Peyer's patch (tissue), 4 donors: ENCODE measurements around the gene GNAZ. TPM values are rescaled to one million over a fixed set of nuclear protein-coding genes. Genes with fewer than 3 reads are reported as not detected.

Experiments used
- DNase-seq, 3 donors: peaks; one replicate each; pipeline ENCODE4 v3.0.0-alpha.2; 2017 to 2019
- H3K27ac ChIP-seq, 4 donors: fragments of 200-600 bp; sonication (generic); one replicate each; pipeline ENCODE4 v1.5.1; 2016 to 2019
- H3K27me3 ChIP-seq, 2 donors: fragments of 200-600 bp; sonication (generic); one replicate each; pipeline ENCODE4 v1.5.1; 2019
- H3K36me3 ChIP-seq, 3 donors: fragments of 200-600 bp; sonication (generic); one replicate each; pipeline ENCODE4 v1.5.1; 2016 to 2019
- H3K4me1 ChIP-seq, 4 donors: fragments of 200-600 bp; sonication (generic); one replicate each; pipeline ENCODE4 v1.5.1; 2016 to 2019
- H3K4me3 ChIP-seq, 4 donors: fragments of 200-600 bp; sonication (generic); 1 replicate in 3 of 4; 2 replicates in 1 of 4; pipeline ENCODE4 v1.5.1; 2016 to 2019; ENCODE audit warnings: mild to moderate bottlenecking in 1 of 4
- H3K9me3 ChIP-seq, 4 donors: fragments of 200-600 bp; sonication (generic); one replicate each; pipeline ENCODE4 v1.5.1; 2016 to 2019; ENCODE audit warnings: mild to moderate bottlenecking in 1 of 4
- CTCF ChIP-seq, 6 experiments: fragments of 450-650 bp in 4 of 6; fragments of 200-600 bp in 2 of 6; sonication (generic) in 1 of 6; IDR thresholded peaks; one replicate each; pipeline ENCODE4 v1.5.1; 2017 to 2019; ENCODE audit warnings: antibody characterized with exemption in 6 of 6, mild to moderate bottlenecking in 3 of 6, moderate library complexity in 1 of 6
- POLR2A ChIP-seq, 2 donors: fragments of 450-650 bp; IDR thresholded peaks; one replicate each; pipeline ENCODE4 v1.5.1; 2017; ENCODE audit warnings: antibody characterized with exemption in 2 of 2, mild to moderate bottlenecking in 2 of 2, moderate library complexity in 2 of 2
- total RNA-seq, 4 donors: library from RNA; depleted of rRNA; stranded (reverse); fragments of >200 nt; gene quantifications; one replicate each; pipeline ENCODE4 v1.1.0, GENCODE V29; 2016

GNAZ gene
- total RNA-seq, 4 donors from 2014 or later: 0.35 to 3.5 (median 1.9) TPM

GRCh38 chr22:23117275-23117674 is 47.0 kb downstream of the GNAZ start:
- Histone ChIP-seq H3K36me3 (no peaks in the 10 kb centered on the region), H3K27ac (no peak overlapping the region), H3K27me3 (no peaks in the 10 kb centered on the region), H3K4me1 (no peaks in the 10 kb centered on the region), H3K4me3 (no peak overlapping the region), H3K9me3 (no peaks in the 10 kb centered on the region)
- no peak for DNase-seq
- TF ChIP-seq POLR2A (IDR thresholded peaks at IDR 0.05) (no peak), CTCF (IDR thresholded peaks at IDR 0.05) (no peak)

- H3K27ac ChIP-seq: no peak overlapping the region
- no peaks in the 10 kb centered on the region for H3K27me3 ChIP-seq
- H3K36me3 ChIP-seq: no peaks in the 10 kb centered on the region
- no peak for DNase-seq
- no peak overlapping the region for H3K4me3 ChIP-seq
- no peaks in the 10 kb centered on the region for H3K4me1 ChIP-seq
- TF ChIP-seq POLR2A (IDR thresholded peaks at IDR 0.05) (no peak), CTCF (IDR thresholded peaks at IDR 0.05) (no peak)
- no peaks in the 10 kb centered on the region for H3K9me3 ChIP-seq
Measured at GRCh38 chr22:23117891-23118646, 47.8 kb downstream of the GNAZ start.

DNA sequence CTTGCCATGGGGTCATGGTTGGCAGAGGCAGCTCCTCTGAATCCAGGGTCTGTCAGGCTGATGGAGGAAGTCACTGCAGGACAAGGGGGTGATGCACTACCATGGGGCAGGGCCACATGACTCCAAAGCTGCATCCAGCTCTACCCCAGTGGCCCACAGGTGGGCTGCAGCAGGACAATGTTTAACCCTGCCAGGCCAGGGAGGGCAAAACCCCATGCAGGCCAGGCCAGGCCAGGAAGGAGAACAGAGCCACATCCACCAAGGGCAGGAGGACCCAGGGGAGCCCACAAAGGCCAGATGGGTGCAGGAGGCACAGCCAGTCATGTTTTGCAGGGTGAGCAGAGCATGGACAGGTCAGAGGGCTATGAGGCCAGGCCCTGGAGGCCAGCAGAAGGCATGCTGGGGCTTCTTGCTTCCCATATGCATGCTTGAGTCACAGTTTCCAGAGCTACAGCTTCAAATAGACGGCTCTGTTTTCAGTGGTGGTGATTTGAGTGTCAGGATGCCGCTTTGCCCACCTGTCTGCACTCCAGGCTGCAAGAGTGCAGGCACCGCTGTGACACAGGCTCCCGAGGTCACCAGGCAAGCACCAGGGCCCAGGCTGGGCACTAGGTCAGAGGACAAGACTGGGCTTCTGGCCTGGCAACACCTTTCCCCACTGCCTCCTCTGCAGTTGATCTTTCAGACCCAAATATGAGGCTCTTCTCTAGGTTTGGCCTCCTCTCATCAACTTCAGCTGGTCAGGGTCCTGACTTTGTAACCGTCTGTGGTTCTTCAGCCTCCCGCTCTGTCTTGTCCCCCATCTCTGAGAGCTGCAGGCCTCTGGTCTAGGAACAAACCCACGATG is 48.6 kb downstream of the GNAZ start:
- H3K4me3 ChIP-seq: no peak overlapping the region
- no peaks in the 10 kb centered on the region for H3K4me1 ChIP-seq
- no peaks in the 10 kb centered on the region for H3K36me3 ChIP-seq
- H3K27me3 ChIP-seq: no peaks in the 10 kb centered on the region
- no peak overlapping the region for H3K27ac ChIP-seq
- no peaks in the 10 kb centered on the region for H3K9me3 ChIP-seq
- DNase-seq: no peak
- TF ChIP-seq CTCF (IDR thresholded peaks at IDR 0.05): no peak
- TF ChIP-seq POLR2A (IDR thresholded peaks at IDR 0.05): no peak

DNA sequence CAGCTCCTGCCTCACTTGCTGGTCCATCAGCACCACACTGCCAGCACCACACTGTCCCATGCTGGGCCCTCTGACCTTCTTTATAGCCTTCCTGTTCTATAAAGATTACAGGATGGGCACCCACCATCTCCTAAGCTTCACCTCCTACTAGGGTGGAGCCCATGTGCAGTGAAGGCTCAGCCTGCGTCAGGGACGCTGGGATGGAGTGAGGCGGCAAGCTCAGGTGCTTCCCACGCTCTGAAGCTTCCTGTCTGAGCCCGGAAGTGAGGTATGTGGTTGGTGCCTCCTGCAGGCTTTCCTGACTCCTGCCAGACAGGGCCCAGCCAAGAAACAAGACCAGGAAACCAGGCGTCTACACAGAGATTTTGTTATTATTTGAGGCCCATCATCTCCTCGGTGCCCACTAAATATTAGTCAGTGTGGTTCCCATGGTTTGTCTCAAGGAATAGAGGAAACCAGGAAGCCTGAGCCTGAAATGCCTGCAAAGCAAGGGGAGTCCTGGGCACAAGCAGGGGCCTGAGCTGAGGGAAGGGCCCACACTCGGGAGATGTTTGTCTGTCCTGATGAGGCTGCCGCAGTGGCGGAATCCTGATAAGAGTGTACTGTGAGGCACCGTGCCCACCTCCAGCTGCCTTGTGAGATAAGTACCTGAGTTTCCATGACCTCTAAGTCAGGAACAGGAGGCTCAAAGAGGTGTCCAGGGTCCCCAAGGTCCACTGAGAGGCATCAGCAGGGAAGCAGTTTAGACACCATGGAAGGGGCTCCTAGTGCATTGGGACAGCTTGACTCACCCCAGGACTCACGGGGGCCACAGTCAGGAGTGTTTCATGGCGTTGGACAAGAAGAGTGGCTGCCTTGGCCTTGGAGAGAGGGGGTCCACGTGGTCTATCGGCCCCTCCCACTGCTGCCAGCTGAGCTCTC is 49.4 kb downstream of the GNAZ start:
- H3K9me3 ChIP-seq: no peaks in the 10 kb centered on the region
- H3K4me1 ChIP-seq: no peaks in the 10 kb centered on the region
- H3K27ac ChIP-seq: no peak overlapping the region
- no peaks in the 10 kb centered on the region for H3K27me3 ChIP-seq
- no peak overlapping the region for H3K4me3 ChIP-seq
- no peaks in the 10 kb centered on the region for H3K36me3 ChIP-seq
- peak in 2 of 3 donors; percentile 43 to 60 for DNase-seq
- TF ChIP-seq POLR2A (IDR thresholded peaks at IDR 0.05) (no peak), CTCF (IDR thresholded peaks at IDR 0.05) (no peak)

DNA sequence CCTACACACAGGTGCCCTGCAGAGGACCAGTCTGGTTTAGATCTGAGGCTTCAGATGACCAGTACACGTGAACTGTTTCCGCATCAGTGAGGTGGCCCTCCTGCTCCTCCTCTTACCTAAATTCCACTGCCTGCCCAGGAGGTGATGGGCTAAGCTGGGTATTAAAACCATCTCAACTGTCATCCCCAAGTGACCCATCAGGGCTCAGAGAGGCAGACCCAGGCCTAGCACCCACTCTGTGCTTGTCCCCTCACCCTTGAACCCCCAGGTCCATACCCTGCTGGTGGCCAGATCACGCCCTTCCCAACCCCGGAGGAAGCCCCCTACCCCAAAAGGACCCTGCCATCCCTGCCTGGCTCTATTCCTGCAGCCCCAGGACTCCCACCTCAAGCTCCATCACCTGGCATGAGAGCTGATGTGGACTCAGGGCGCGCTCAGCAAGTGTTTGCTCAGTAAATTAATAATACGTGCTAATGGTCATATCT is 50.1 kb downstream of the GNAZ start:
- Histone ChIP-seq H3K27ac (no peak overlapping the region), H3K27me3 (no peaks in the 10 kb centered on the region), H3K4me1 (no peaks in the 10 kb centered on the region), H3K36me3 (no peaks in the 10 kb centered on the region), H3K4me3 (no peak overlapping the region), H3K9me3 (no peaks in the 10 kb centered on the region)
- TF ChIP-seq POLR2A (IDR thresholded peaks at IDR 0.05): no peak
- no peak for TF ChIP-seq CTCF (IDR thresholded peaks at IDR 0.05)
- no peak for DNase-seq
